ENCODE results near the gene TMEM19.

DNA sequence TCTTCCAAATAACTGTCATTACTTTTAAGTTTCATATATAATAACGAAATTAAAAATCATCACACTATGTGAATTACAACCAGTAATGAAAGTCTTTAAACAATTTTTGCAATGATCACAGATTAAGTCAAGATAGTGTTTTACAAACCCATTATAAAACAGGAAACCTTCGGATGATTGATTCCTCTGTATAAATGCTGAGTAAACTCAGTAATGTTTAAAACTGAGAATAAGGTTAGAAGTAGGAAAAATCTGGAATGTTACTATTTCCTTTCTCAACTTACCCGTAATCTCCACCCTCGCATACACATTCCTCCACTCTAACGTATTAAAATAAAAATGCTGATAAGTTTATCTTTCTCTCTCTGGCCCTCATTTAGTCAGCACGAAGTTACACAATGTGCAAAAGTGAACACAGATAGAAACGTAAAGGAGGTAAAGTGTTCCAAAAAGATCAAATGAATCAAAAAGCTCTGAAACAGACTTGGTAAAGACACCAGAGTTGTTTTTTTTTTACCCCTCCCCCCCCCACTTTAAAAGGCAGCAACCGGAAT lies 23.8 kb upstream of the TMEM19 start:
- TF ChIP-seq EZH2 (IDR thresholded peaks at IDR 0.05) (no peak), FOXP2 (optimal IDR thresholded peaks at IDR 0.05; ENCODE audit: control extremely low read depth, extremely low read length, insufficient read depth) (no peak), POLR2AphosphoS5 (IDR thresholded peaks at IDR 0.05; ENCODE audit: borderline replicate concordance, low read depth, low read length) (no peak)

All from SK-N-MC (cell line).